Neural cell (in vitro differentiated cells): Measurements from ENCODE around the gene MOCS1. TPM values are rescaled to one million over a fixed set of nuclear protein-coding genes. Genes with fewer than 3 reads are reported as not detected.

ENCODE experiments used
- H2AFZ ChIP-seq: fragments of 200-600, 300-800 bp; sonication (generic), shearing (Covaris generic); 2 replicates; pipeline ENCODE4 v1.6.0; 2014; ENCODE audit warnings: low read depth, mild to moderate bottlenecking, antibody characterized with exemption, low read length, moderate library complexity
- H3F3A ChIP-seq: fragments of 200-600 bp; shearing (Covaris generic); 2 replicates; pipeline ENCODE4 v1.6.1; 2016; ENCODE audit warnings: mild to moderate bottlenecking, moderate library complexity, mixed read lengths, antibody characterized with exemption, low read length; ENCODE audit not compliant: insufficient read depth, poor library complexity, severe bottlenecking
- H3K27ac ChIP-seq: fragments of 200-600, 300-800 bp; sonication (generic), shearing (Covaris generic); 2 replicates; pipeline ENCODE4 v1.5.1; 2014; ENCODE audit warnings: mild to moderate bottlenecking, low read length, moderate library complexity
- H3K27me3 ChIP-seq: fragments of 300-800, 200-600 bp; sonication (generic), shearing (Covaris generic); 2 replicates; pipeline ENCODE4 v1.6.0; 2014; ENCODE audit warnings: mild to moderate bottlenecking, low read depth, low read length, moderate library complexity; ENCODE audit not compliant: insufficient read depth
- H3K36me3 ChIP-seq: fragments of 300-800, 200-600 bp; sonication (generic), shearing (Covaris generic); 2 replicates; pipeline ENCODE4 v1.5.1; 2014; ENCODE audit warnings: mild to moderate bottlenecking, antibody characterized with exemption, low read length, moderate library complexity; ENCODE audit not compliant: insufficient read depth
- H3K4me2 ChIP-seq: fragments of 300-800, 200-600 bp; sonication (generic), shearing (Covaris generic); 2 replicates; pipeline ENCODE4 v1.6.0; 2014; ENCODE audit warnings: mild to moderate bottlenecking, low read length
- H3K4me3 ChIP-seq: fragments of 300-800, 200-600 bp; sonication (generic), shearing (Covaris generic); 2 replicates; pipeline ENCODE4 v1.5.1; 2014; ENCODE audit warnings: mild to moderate bottlenecking, low read length, moderate library complexity
- H3K79me2 ChIP-seq: fragments of 200-600 bp; shearing (Covaris generic); replicated peaks from 2 replicates; pipeline ENCODE4 v1.6.0; 2014; ENCODE audit warnings: mild to moderate bottlenecking, low read length, moderate library complexity; ENCODE audit not compliant: insufficient read depth
- H3K9ac ChIP-seq: fragments of 300-800, 200-600 bp; sonication (generic), shearing (Covaris generic); 2 replicates; pipeline ENCODE4 v1.6.1; 2016; ENCODE audit warnings: mild to moderate bottlenecking, low read length, mixed read lengths
- H3K9me2 ChIP-seq: fragments of 200-600 bp; shearing (Covaris generic); 2 replicates; pipeline ENCODE4 v1.6.1; 2016; ENCODE audit warnings: mild to moderate bottlenecking, low read length, mixed read lengths; ENCODE audit not compliant: insufficient read depth
- H3K9me3 ChIP-seq: fragments of 200-600, 300-800 bp; sonication (generic), shearing (Covaris generic); 2 replicates; pipeline ENCODE4 v1.6.1; 2016; ENCODE audit warnings: mild to moderate bottlenecking, mixed run types, low read length, moderate library complexity, mixed read lengths
- H4K20me1 ChIP-seq: fragments of 200-600 bp; shearing (Covaris generic); 2 replicates; pipeline ENCODE4 v1.6.1; 2016; ENCODE audit warnings: mild to moderate bottlenecking, mixed run types; ENCODE audit not compliant: insufficient read depth
- EP300 ChIP-seq: fragments of 450-650 bp; conservative IDR thresholded peaks from 2 replicates; pipeline ENCODE4 v1.6.1; 2014; ENCODE audit warnings: antibody characterized with exemption, mild to moderate bottlenecking, moderate library complexity; ENCODE audit not compliant: poor library complexity, severe bottlenecking
- EZH2 ChIP-seq: fragments of 200-600, 300-800 bp; shearing (Covaris generic), sonication (generic); IDR thresholded peaks from 2 replicates; pipeline ENCODE4 v1.6.1; 2014; ENCODE audit warnings: antibody characterized with exemption, low read length, borderline replicate concordance, mild to moderate bottlenecking; ENCODE audit not compliant: insufficient read depth, poor library complexity, severe bottlenecking
- MXI1 ChIP-seq: fragments of 450-650 bp; conservative IDR thresholded peaks from 2 replicates; pipeline ENCODE4 v1.6.1; 2014; ENCODE audit warnings: antibody characterized with exemption, mild to moderate bottlenecking; ENCODE audit not compliant: poor library complexity, severe bottlenecking
- POLR2AphosphoS5 ChIP-seq: IDR thresholded peaks from 2 replicates; pipeline ENCODE4 v1.6.1; 2012
- RAD21 ChIP-seq: fragments of 450-650 bp; conservative IDR thresholded peaks from 2 replicates; pipeline ENCODE4 v1.6.1; 2014; ENCODE audit warnings: antibody characterized with exemption, mild to moderate bottlenecking, moderate library complexity
- SMC3 ChIP-seq: fragments of 450-650 bp; conservative IDR thresholded peaks from 2 replicates; pipeline ENCODE4 v1.6.1; 2014; ENCODE audit warnings: antibody characterized with exemption, mild to moderate bottlenecking, moderate library complexity; ENCODE audit not compliant: poor library complexity
- TAF1 ChIP-seq: IDR thresholded peaks from 2 replicates; pipeline ENCODE4 v1.6.1; 2012; ENCODE audit warnings: low read depth
- polyA plus RNA-seq: library from polyadenylated mRNA; depleted of rRNA; stranded (reverse); fragments of >200 nt; gene quantifications from 2 replicates; pipeline ENCODE4 v1.2.3, GENCODE V29; 2014
- TF ChIP-seq, protein P1 (sequence below): IDR thresholded peaks from 2 replicates; pipeline ENCODE4 v1.6.1; 2012; ENCODE audit warnings: borderline replicate concordance
- TF ChIP-seq, protein P2 (sequence below): fragments of 450-650 bp; IDR thresholded peaks from 2 replicates; pipeline ENCODE4 v1.5.1; 2014; ENCODE audit warnings: antibody characterized with exemption, mild to moderate bottlenecking, moderate library complexity; ENCODE audit not compliant: poor library complexity, severe bottlenecking

The MOCS1 gene
- polyA plus RNA-seq, 1 donor from 2014 or later, result 4.6 TPM

DNA sequence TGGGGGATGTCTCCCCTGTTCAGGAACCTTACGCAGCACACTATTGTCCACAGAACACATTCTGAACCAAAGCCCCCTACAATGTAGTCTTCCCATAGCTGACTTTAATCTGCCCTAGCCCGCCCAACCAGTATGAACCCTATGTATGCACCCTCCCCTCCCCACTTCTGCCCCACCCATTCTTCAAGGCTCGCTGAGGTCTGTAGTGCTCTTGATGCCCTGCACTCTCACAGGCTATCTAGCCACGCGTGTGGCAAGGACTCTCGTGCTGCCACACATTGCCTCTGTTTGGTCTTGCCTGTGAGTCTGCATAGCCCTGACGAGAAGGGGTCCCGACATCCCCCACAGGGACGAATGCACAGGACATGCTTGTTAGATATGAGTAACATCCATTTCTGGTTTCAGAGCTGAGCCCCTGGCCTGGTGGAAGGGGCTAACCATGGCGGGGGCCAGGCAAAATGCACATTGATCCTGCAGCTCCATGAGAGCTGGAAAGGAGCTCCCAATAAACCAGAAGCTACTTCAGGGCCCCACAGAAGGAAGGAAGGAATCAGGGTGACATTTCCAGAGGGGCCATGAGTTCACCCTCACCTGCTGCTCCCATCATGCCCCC, 22.6 kb downstream of the MOCS1 start:
- no peaks in the 10 kb centered on the region for H3K27me3 ChIP-seq
- no peaks in the 10 kb centered on the region for H3F3A ChIP-seq
- no peak overlapping the region for H3K4me2 ChIP-seq
- H3K27ac ChIP-seq, result no peak overlapping the region
- H3K9ac ChIP-seq, result no peak overlapping the region
- H4K20me1 ChIP-seq, result no peaks in the 10 kb centered on the region
- H3K9me3 ChIP-seq, result no peaks in the 10 kb centered on the region
- no peaks in the 10 kb centered on the region for H3K36me3 ChIP-seq
- no peaks in the 10 kb centered on the region for H3K9me2 ChIP-seq
- no peak overlapping the region for H3K4me3 ChIP-seq
- no peaks in the 10 kb centered on the region for H3K79me2 ChIP-seq
- no peak for TF ChIP-seq TAF1
- TF ChIP-seq, protein P1, sequence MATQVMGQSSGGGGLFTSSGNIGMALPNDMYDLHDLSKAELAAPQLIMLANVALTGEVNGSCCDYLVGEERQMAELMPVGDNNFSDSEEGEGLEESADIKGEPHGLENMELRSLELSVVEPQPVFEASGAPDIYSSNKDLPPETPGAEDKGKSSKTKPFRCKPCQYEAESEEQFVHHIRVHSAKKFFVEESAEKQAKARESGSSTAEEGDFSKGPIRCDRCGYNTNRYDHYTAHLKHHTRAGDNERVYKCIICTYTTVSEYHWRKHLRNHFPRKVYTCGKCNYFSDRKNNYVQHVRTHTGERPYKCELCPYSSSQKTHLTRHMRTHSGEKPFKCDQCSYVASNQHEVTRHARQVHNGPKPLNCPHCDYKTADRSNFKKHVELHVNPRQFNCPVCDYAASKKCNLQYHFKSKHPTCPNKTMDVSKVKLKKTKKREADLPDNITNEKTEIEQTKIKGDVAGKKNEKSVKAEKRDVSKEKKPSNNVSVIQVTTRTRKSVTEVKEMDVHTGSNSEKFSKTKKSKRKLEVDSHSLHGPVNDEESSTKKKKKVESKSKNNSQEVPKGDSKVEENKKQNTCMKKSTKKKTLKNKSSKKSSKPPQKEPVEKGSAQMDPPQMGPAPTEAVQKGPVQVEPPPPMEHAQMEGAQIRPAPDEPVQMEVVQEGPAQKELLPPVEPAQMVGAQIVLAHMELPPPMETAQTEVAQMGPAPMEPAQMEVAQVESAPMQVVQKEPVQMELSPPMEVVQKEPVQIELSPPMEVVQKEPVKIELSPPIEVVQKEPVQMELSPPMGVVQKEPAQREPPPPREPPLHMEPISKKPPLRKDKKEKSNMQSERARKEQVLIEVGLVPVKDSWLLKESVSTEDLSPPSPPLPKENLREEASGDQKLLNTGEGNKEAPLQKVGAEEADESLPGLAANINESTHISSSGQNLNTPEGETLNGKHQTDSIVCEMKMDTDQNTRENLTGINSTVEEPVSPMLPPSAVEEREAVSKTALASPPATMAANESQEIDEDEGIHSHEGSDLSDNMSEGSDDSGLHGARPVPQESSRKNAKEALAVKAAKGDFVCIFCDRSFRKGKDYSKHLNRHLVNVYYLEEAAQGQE, result no peak
- TF ChIP-seq RAD21, result no peak
- TF ChIP-seq MXI1, result no peak
- TF ChIP-seq POLR2AphosphoS5, result no peak
- TF ChIP-seq EP300, result no peak
- TF ChIP-seq EZH2, result no peak
- no peak for TF ChIP-seq SMC3
- TF ChIP-seq, protein P2, sequence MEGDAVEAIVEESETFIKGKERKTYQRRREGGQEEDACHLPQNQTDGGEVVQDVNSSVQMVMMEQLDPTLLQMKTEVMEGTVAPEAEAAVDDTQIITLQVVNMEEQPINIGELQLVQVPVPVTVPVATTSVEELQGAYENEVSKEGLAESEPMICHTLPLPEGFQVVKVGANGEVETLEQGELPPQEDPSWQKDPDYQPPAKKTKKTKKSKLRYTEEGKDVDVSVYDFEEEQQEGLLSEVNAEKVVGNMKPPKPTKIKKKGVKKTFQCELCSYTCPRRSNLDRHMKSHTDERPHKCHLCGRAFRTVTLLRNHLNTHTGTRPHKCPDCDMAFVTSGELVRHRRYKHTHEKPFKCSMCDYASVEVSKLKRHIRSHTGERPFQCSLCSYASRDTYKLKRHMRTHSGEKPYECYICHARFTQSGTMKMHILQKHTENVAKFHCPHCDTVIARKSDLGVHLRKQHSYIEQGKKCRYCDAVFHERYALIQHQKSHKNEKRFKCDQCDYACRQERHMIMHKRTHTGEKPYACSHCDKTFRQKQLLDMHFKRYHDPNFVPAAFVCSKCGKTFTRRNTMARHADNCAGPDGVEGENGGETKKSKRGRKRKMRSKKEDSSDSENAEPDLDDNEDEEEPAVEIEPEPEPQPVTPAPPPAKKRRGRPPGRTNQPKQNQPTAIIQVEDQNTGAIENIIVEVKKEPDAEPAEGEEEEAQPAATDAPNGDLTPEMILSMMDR, result no peak
- no peak overlapping the region for H2AFZ ChIP-seq

DNA sequence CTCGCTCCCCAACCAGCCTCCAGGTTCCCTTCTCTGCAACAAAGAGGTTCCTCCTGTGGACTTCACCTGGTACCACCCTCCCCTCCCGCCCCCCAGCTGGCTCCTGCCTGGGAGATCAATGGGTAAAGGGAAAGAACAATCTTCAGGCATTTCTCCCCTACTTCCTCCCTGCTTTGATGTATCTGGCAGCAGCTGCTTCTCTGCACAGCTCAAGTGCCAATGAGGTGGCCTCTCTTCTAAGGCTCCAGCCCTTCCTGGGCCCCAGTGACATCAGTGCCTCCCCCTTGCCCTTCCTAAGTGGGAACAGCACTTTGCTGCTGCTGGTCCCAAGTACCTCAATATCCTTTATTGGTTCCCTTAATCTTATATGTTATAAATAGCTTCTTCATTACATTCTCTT, 23.5 kb downstream of the MOCS1 start:
- Histone ChIP-seq H3K27ac (no peak overlapping the region), H3K9me3 (no peaks in the 10 kb centered on the region), H3F3A (no peaks in the 10 kb centered on the region), H3K4me3 (no peak overlapping the region), H3K79me2 (no peaks in the 10 kb centered on the region), H4K20me1 (no peaks in the 10 kb centered on the region), H3K9ac (no peak overlapping the region), H3K9me2 (no peaks in the 10 kb centered on the region), H3K4me2 (no peak overlapping the region), H2AFZ (no peak overlapping the region), H3K36me3 (no peaks in the 10 kb centered on the region), H3K27me3 (no peaks in the 10 kb centered on the region)
- no peak for TF ChIP-seq POLR2AphosphoS5
- TF ChIP-seq EP300, result no peak
- no peak for TF ChIP-seq RAD21
- TF ChIP-seq, protein P1, result no peak
- no peak for TF ChIP-seq TAF1
- no peak for TF ChIP-seq EZH2
- TF ChIP-seq, protein P2, result no peak
